Peyer's patch (tissue), 4 donors: ENCODE measurements around the gene CSDE1.

Source experiments
- CTCF ChIP-seq, 6 experiments: fragments of 450-650 bp in 4 of 6; fragments of 200-600 bp in 2 of 6; sonication (generic) in 1 of 6; IDR thresholded peaks; one replicate each; pipeline ENCODE4 v1.5.1; 2017 to 2019; ENCODE audit warnings: antibody characterized with exemption in 6 of 6, mild to moderate bottlenecking in 3 of 6, moderate library complexity in 1 of 6
- POLR2A ChIP-seq, 2 donors: fragments of 450-650 bp; IDR thresholded peaks; one replicate each; pipeline ENCODE4 v1.5.1; 2017; ENCODE audit warnings: antibody characterized with exemption in 2 of 2, mild to moderate bottlenecking in 2 of 2, moderate library complexity in 2 of 2

- peak in 5 of 6 experiments; percentile 5 to 28 (median 17) for TF ChIP-seq CTCF (IDR thresholded peaks at IDR 0.05)
- peak in 1 of 2 donors; percentile 42 for TF ChIP-seq POLR2A (IDR thresholded peaks at IDR 0.05)
Measured at GRCh38 chr1:114670083-114671010, 87.4 kb downstream of the CSDE1 start.
